BJ (cell line): ENCODE results near the gene NFIA. TPM values are rescaled to one million over a fixed set of nuclear protein-coding genes. Genes with fewer than 3 reads are reported as not detected.

ENCODE experiments used
- CTCF ChIA-PET: fragments of 350-600 bp; formaldehyde crosslinking; extraction: SDS; loops from one replicate; lab custom pipeline; 2021; ENCODE audit warnings: antibody characterized with exemption, inconsistent platforms; lab: Yijun Ruan, JAX
- POLR2A ChIA-PET: fragments of 300-600 bp; sonication (Branson Sonifier 250); formaldehyde crosslinking; extraction: SDS; loops from one replicate; lab custom pipeline; 2021; ENCODE audit warnings: antibody characterized with exemption; lab: Charles Lee
- DNase-seq: peaks from one replicate; pipeline ENCODE4 v3.0.0-alpha.2; 2011; ENCODE audit warnings: low read depth
- H3K27me3 ChIP-seq: 2 replicates; pipeline ENCODE4 v1.6.0; 2011; ENCODE audit warnings: low read length; ENCODE audit not compliant: control insufficient read depth, insufficient read depth
- H3K36me3 ChIP-seq: 2 replicates; pipeline ENCODE4 v1.5.1; 2011; ENCODE audit warnings: low read length; ENCODE audit not compliant: control insufficient read depth, insufficient read depth
- H3K4me3 ChIP-seq: 2 replicates; pipeline ENCODE4 v1.5.1; 2011; ENCODE audit warnings: low read depth, mild to moderate bottlenecking, control low read depth, low read length
- polyA plus RNA-seq: library from polyadenylated mRNA; depleted of rRNA; stranded (reverse); fragments of >200 nt; gene quantifications from 2 replicates; pipeline ENCODE4 v1.2.3, GENCODE V29; 2011
- TF ChIP-seq, protein P1 (sequence below): IDR thresholded peaks from 2 replicates; pipeline ENCODE4 v1.5.1; 2011; ENCODE audit warnings: low read depth, mild to moderate bottlenecking, control low read depth, inconsistent platforms, low read length, moderate library complexity; ENCODE audit not compliant: insufficient read depth

Gene NFIA
- polyA plus RNA-seq, 1 experiment = 4.5 TPM

DNA sequence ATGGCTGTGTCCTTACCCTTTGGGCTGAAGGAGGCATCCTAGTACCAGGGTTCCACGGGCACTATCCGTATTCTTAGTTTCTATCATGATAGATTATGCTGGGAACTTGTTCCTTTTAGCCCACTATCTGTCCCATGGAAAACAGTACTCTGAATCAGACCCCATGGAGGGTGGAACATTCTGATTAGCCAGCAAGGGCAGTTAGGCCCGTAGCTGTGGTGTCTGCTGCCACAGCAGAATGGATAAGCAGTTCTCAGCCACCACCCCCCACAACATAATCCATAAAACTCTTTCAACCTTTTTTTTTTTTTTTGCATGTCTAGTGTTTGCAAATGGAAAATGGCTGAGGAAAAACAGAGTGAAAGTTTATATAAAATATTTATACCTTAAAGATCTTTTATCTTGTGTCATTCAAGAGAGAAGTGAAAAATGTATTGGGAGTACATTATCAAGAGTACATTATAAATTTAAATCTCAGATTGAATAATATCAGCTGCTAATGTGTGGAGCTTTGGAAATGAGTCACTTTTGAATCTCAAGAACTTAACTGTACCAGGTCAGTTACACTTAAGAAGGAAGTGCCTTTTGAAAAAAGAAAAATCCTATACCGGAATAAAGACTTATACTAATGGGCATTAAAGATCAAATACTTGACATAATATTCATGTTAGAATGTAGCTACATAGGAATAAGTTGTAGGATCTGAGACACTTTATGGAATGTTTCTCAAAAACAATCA, 80.3 kb downstream of the NFIA start:
- ChIA-PET CTCF (interaction anchor here (2.0 kb wide), 1 partner anchor 112 kb away, joined by 4 read pairs; no protein-coding TSS in a partner anchor), POLR2A (interaction anchor here (0.6 kb wide), 1 partner anchor 15 kb away, joined by 5 read pairs; no protein-coding TSS in a partner anchor)
- no peaks in the 10 kb centered on the region for H3K36me3 ChIP-seq
- H3K4me3 ChIP-seq = no peak overlapping the region
- no peaks in the 10 kb centered on the region for H3K27me3 ChIP-seq
- TF ChIP-seq, protein P1, sequence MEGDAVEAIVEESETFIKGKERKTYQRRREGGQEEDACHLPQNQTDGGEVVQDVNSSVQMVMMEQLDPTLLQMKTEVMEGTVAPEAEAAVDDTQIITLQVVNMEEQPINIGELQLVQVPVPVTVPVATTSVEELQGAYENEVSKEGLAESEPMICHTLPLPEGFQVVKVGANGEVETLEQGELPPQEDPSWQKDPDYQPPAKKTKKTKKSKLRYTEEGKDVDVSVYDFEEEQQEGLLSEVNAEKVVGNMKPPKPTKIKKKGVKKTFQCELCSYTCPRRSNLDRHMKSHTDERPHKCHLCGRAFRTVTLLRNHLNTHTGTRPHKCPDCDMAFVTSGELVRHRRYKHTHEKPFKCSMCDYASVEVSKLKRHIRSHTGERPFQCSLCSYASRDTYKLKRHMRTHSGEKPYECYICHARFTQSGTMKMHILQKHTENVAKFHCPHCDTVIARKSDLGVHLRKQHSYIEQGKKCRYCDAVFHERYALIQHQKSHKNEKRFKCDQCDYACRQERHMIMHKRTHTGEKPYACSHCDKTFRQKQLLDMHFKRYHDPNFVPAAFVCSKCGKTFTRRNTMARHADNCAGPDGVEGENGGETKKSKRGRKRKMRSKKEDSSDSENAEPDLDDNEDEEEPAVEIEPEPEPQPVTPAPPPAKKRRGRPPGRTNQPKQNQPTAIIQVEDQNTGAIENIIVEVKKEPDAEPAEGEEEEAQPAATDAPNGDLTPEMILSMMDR = no peak
- DNase-seq = no peak

DNA sequence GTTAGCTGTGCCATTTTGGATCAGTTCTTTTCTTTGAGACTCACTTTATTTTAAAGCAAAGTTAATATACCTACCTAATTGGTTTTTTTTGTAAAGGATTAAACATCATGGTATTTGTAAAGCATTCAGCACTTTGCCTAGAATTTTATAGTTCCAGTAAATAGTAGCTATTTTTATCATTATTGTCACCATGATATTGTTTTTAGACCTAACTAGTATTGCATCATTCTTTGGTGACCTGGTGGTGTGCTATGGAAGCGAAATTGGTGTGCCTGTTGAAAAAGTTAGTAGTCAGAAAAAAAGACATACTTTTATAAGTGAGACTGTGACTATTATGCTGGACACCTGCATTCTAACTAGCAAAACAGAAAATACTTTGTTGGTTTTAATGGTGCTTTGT, 81.0 kb downstream of the NFIA start:
- Histone ChIP-seq H3K4me3 (no peak overlapping the region), H3K36me3 (no peaks in the 10 kb centered on the region), H3K27me3 (no peaks in the 10 kb centered on the region)
- TF ChIP-seq, protein P1 = no peak
- POLR2A ChIA-PET = interaction anchor here (0.7 kb wide), 1 partner anchor 113 kb away, joined by 4 read pairs; no protein-coding TSS in a partner anchor
- DNase-seq = no peak
- CTCF ChIA-PET = interaction anchor here (1.0 to 2.0 kb wide), 2 partner anchors 15 to 113 kb away, joined by 3 to 4 read pairs; no protein-coding TSS in a partner anchor

DNA sequence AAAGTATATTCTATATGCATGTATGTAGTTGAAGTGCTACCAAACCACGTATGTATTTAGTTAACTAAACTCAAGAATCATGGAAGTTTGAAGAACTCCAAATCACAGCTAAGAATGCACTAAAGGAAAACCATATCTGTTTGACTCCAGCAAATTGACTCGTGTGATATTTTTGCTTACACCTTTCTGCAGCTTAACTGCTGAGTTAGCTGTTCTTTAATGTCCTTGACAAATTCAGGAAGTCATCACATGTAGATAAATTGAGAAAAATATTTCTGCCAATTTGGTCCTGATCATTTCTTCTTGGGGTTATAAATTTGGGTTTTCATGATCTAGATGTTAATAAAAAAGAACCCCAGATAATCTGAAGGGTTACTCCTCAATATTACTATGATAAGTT, 83.0 kb downstream of the NFIA start:
- no peaks in the 10 kb centered on the region for H3K36me3 ChIP-seq
- H3K4me3 ChIP-seq = no peak overlapping the region
- H3K27me3 ChIP-seq = no peaks in the 10 kb centered on the region
- TF ChIP-seq, protein P1 = no peak
- no peak for DNase-seq
- POLR2A ChIA-PET = no interaction called here
- CTCF ChIA-PET = interaction anchor here (1.1 to 1.4 kb wide), 2 partner anchors 10 to 13 kb away, joined by 4 read pairs; no protein-coding TSS in a partner anchor

DNA sequence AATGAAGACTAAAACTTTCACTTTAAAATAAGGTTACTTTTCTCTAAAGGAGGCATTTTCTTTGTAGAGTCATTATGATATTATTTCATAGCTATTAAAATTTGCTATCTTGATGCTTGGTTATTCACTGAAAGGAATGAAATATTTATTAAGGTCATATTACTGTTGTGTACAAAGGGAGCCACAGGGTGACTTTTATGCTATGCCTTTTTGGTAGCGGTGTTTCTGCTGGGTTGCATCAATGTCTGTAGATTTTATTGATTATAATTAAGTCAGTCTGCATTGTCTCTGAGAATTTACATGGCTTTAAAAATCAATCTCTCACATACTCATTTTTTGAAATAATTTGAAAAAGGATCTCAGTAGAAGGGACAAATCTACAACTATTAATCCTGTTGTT, 84.9 kb downstream of the NFIA start:
- no peaks in the 10 kb centered on the region for H3K27me3 ChIP-seq
- CTCF ChIA-PET = interaction anchor here (0.8 to 1.6 kb wide), 3 partner anchors 10 to 117 kb away, joined by 3 to 4 read pairs (median 4); no protein-coding TSS in a partner anchor
- POLR2A ChIA-PET = no interaction called here
- TF ChIP-seq, protein P1 = no peak
- H3K36me3 ChIP-seq = no peaks in the 10 kb centered on the region
- H3K4me3 ChIP-seq = no peak overlapping the region
- no peak for DNase-seq

DNA sequence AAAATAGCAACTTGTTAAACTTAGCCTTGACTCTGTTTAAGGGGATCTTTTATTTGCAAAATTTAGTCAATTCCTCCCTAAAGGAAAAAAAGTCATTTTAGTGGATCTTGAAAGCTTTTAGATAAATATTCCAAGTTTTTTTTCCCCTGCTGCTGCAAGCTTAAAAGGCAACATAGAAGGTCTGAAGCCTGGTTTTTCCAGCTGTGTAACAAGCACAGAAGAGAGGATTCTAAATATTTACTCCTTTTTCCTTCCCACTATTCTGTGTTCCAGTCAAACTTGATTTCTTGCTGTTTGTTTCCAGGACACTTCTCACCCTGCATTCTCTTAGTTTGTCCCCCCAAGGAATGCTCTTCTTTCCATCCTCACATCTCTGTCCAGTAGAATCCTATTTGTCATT, 86.7 kb downstream of the NFIA start:
- ChIA-PET POLR2A (no interaction called here), CTCF (interaction anchor here (1.6 kb wide), 2 partner anchors 10 to 76 kb away, joined by 3 to 4 read pairs; no protein-coding TSS in a partner anchor)
- DNase-seq = no peak
- no peak overlapping the region for H3K4me3 ChIP-seq
- no peaks in the 10 kb centered on the region for H3K36me3 ChIP-seq
- TF ChIP-seq, protein P1 = no peak
- H3K27me3 ChIP-seq = no peaks in the 10 kb centered on the region
